OCI-LY3 (cell line): ENCODE data around the gene GNB1.

Source experiments
- CTCF ChIP-seq: fragments of 200-600, 300-600 bp; sonication (generic); IDR thresholded peaks from 2 replicates; pipeline ENCODE4 v1.5.1; 2014; ENCODE audit warnings: antibody characterized with exemption, low read length, low read depth
- EZH2phosphoT487 ChIP-seq: fragments of 200-600 bp; shearing (Covaris generic); IDR thresholded peaks from 2 replicates; pipeline ENCODE4 v1.6.1; 2018; ENCODE audit warnings: antibody characterized with exemption, mixed run types, low read depth

- TF ChIP-seq CTCF (no peak), EZH2phosphoT487 (no peak)
Measured at GRCh38 chr1:1775327-1776226, 115.3 kb downstream of the GNB1 start.
